ENCODE measurements around the gene CROCC.
"Not testable (repeated sequence)": the region's sequence is repeated elsewhere in the genome, so short reads cannot be mapped to it uniquely, and the experiment has no call there.

Gene CROCC

DNA sequence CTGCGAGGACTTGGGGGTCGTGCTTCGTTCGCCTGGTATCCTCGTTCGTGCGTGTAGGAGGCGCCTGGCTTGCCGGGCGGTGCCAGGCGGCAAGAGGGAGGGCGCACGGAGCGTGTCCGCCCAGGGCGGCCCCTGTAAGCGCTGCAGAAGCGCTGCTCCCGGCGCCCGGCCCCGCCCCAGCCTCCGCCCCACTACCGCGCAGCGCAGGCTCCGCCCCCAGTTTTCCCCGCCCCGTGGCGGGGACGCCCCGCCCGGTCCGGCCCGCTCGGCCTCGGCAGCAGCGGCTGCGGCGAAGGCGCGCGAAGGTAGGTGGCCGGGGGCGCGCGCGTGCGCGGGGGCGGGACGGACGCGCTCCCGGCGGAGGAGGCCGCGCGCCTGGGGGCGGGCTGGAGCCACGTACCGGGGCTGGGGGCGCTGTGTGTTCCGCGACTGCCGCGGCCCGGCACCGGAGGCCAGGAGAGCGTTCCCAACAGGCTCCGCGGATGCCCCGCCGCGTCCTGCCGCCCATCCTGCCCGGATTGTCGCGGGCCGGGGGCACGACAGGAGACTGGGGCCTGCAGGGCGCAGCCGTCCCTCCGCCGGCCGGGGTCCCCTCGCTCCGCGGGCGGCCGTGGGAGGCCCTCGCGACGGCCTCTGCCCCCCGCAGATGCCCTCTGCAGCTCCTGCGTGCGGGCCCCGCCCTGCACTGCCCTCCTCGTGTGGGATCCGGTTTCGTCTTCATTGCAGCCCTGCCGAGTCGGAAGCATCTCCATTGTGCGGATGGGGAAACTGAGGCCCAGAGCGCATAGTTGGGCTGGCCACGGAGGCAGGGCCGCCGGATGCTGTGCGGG is 7.7 kb upstream of the CROCC start:
- TF ChIP-seq, protein P1, sequence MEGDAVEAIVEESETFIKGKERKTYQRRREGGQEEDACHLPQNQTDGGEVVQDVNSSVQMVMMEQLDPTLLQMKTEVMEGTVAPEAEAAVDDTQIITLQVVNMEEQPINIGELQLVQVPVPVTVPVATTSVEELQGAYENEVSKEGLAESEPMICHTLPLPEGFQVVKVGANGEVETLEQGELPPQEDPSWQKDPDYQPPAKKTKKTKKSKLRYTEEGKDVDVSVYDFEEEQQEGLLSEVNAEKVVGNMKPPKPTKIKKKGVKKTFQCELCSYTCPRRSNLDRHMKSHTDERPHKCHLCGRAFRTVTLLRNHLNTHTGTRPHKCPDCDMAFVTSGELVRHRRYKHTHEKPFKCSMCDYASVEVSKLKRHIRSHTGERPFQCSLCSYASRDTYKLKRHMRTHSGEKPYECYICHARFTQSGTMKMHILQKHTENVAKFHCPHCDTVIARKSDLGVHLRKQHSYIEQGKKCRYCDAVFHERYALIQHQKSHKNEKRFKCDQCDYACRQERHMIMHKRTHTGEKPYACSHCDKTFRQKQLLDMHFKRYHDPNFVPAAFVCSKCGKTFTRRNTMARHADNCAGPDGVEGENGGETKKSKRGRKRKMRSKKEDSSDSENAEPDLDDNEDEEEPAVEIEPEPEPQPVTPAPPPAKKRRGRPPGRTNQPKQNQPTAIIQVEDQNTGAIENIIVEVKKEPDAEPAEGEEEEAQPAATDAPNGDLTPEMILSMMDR (IDR thresholded peaks at IDR 0.05; ENCODE audit: control extremely low read depth, extremely low read depth, low read depth, missing control alignments), result peak; percentile 1
- ChIA-PET CTCF (no interaction called here), POLR2A (interaction anchor here (2.1 kb wide), 1 partner anchor 9 kb away, joined by 5 read pairs; no protein-coding TSS in a partner anchor)
- DNase-seq (ENCODE audit: extremely low spot score), result peak; percentile 99

DNA sequence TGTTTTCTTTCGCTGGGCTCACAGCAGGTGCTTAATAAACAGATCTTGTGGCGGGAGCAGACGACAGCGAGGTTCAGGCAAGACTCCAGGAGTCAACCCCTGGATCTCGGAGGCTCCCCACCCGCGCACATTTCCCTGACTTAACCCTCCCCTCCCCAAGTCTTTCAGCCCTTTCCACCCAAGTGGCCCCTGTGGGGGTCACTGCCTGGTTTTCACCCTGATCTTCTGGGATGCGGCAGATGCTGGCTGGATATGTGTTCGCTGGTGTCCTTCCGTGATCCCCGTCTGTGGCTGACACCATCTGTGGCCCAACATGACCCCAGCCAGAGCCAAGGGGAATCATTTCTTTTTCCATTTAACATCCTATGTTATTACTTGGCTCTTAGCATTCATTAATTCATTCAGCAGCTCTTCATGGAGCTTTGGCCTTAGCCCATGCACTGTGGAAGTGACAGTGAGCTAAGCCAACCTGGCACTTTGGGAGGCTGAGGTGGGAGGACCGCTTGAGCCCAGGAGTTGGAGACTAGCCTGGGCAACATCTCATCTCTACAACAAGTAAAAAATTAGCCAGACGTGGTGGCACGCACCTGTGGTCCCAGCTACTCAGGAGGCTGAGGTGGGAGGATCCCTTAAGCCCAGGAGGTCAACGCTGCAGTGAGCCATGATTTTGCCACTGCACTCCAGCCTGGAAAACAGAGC is 6.7 kb upstream of the CROCC start:
- ChIA-PET CTCF (interaction anchor here (1.3 to 1.4 kb wide), 2 partner anchors 46 to 294 kb away, joined by 3 read pairs; no protein-coding TSS in a partner anchor), POLR2A (interaction anchor here (0.7 to 2.1 kb wide), 2 partner anchors 10 to 517 kb away, joined by 4 to 5 read pairs; no protein-coding TSS in a partner anchor)
- DNase-seq (ENCODE audit: extremely low spot score), result not testable (repeated sequence)

DNA sequence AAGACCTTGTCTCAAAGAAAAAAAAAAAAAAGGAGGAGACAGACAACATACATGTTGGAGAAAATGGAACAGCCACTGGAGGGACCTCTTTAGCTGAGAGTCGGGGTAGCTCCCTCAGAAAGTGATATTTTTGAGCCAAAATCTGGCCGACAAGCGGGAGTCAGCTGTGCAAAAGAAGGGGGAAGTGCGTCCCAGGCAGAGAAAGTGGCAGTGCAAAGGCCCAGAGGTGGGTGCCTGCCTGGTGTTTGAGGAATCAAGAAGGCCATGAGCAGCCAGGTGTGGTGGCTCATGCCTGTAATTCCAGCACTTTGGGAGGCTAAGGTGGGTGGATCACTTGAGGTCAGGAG is 6.1 kb upstream of the CROCC start:
- no peak for DNase-seq (ENCODE audit: extremely low spot score)
- CTCF ChIA-PET, result interaction anchor here (1.3 to 1.4 kb wide), 2 partner anchors 45 to 295 kb away, joined by 3 read pairs; no protein-coding TSS in a partner anchor

DNA sequence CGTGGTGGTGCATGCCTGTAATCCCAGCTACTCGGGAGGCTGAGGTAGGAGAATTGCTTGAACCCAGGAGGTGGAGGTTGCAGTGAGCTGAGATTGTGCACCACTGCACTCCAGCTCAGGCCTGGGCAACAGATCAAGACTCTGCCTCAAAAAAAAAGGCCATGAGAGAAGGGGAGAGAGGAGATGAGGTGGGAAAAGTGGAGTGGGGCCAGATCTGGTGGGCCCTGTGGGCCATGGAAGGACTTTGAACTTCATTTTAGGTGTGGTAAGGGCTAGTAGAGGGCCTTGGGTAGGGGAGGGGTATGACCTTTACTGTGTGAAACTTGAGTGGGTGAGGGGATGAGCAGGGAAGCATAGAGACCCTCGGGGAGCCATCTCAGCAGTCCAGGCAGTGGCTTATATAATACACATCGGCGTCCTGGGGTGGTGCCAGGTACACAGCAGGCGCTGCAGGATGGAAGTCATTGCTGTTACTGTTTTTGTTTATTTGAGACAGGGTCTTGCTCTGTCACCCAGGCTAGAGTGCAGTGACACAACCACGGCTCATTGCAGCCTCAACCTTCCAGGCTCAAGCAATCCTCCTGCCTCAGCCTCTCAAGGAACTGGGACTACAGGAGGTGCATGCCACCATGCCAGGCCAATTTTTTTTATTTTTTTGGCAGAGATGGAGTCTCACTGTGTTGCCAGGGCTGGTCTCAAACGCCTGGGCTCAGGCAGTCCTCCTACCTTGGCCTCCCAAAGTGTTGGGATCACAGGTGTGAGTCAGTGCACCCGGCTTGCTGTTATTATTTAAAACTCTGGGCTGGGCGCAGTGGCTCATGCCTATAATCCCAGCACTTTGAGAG is 5.5 kb upstream of the CROCC start:
- ChIA-PET POLR2A (interaction anchor here (0.7 to 2.1 kb wide), 2 partner anchors 11 to 516 kb away, joined by 4 to 5 read pairs; no protein-coding TSS in a partner anchor), CTCF (interaction anchor here (1.3 to 1.4 kb wide), 2 partner anchors 45 to 295 kb away, joined by 3 read pairs; no protein-coding TSS in a partner anchor)
- DNase-seq (ENCODE audit: extremely low spot score), result not testable (repeated sequence)

More for the DNA sequence above, 6.1 kb upstream of the CROCC start:
- TF ChIP-seq, protein P1 (IDR thresholded peaks at IDR 0.05; ENCODE audit: control extremely low read depth, extremely low read depth, low read depth, missing control alignments), result no peak
- POLR2A ChIA-PET, result interaction anchor here (0.7 to 2.1 kb wide), 2 partner anchors 10 to 516 kb away, joined by 4 to 5 read pairs; no protein-coding TSS in a partner anchor

DNA sequence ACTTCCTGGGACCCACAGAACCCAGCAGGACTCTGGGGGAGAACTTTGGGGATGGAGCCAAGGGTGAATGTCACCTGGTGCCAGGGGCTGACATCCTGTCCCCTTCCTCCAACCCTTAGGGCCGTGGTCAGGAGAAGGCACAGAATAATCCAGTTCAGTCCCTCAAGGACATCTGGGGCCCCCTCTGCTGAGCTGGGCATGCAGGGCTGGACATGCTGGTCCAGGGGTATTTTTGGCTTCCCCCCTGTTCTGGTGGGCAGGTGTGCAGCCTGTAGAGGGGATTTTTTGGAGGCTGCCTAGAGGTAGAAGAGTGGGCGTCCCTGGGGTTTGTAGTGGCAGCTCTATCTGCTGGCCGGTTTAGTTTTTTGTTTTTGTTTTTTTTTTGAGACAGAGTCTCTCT is 3.4 kb upstream of the CROCC start:
- CTCF ChIA-PET, result no interaction called here

DNA sequence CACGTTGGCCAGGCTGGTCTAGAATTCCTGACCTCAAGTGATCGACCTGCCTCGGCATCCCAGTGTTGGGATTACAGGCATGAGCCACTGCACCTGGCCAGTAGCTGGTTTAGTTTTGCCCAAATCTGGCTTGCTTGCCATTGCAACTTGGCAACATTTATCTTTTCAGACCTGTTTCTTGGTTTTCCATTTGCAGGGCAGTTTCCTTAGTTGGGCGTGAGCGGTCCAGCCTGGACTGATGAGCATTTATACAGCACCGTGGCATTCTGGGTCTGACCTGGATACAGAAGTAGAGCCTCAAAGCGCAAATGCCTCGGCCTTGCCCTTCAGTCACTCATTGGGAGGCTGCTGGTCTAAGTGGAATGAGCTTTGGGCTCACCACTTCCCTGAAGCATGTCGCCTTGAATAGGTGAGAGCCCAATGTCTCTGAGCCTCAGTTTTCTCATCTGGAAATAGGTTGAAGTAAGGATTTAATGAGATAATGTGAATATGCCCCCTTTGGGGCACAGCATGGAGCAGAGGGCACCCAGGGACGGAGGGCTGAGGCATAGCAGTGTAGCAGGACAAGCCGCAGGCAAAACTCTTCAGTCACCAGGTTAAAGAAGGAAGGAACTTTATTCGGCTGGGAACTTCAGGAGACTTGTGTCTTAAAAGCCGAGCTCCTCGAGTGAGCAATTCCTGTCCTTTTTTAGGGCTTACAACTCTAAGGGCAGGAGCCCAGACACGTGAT is 2.6 kb upstream of the CROCC start:
- DNase-seq (ENCODE audit: extremely low spot score), result not testable (repeated sequence)
- POLR2A ChIA-PET, result interaction anchor here (1.3 kb wide), 1 partner anchor 14 kb away, joined by 10 read pairs; no protein-coding TSS in a partner anchor
- CTCF ChIA-PET, result interaction anchor here (0.8 kb wide), 1 partner anchor 298 kb away, joined by 4 read pairs; no protein-coding TSS in a partner anchor

More for the DNA sequence above, 3.4 kb upstream of the CROCC start:
- TF ChIP-seq, protein P1 (IDR thresholded peaks at IDR 0.05; ENCODE audit: control extremely low read depth, extremely low read depth, low read depth, missing control alignments), result no peak
- POLR2A ChIA-PET, result interaction anchor here (1.3 kb wide), 1 partner anchor 13 kb away, joined by 10 read pairs; no protein-coding TSS in a partner anchor
- no peak for DNase-seq (ENCODE audit: extremely low spot score)

DNA sequence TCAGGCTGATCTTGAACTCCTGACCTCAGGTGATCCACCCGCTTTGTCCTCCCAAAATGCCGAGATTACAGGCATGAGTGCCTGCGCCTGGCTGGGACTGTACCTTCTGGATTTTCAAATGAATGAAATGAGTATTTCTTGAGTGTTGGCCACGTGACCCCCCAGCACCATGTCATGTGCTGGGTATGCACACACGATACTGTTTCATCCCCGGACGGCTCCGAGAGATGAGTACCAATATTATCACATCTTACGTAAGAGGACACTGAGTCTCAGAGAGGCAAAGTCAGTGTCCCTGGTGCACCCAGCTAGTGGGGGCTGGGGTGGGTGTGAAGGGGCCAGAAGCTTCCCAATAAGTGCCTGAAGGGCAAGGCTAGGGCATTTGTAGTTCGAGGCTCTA is 780 bp upstream of the CROCC start:
- TF ChIP-seq, protein P1 (IDR thresholded peaks at IDR 0.05; ENCODE audit: control extremely low read depth, extremely low read depth, low read depth, missing control alignments), result no peak
- DNase-seq (ENCODE audit: extremely low spot score), result no peak
- POLR2A ChIA-PET, result no interaction called here
- CTCF ChIA-PET, result no interaction called here

Measured in GM10248 (cell line).